ENCODE measurements around the gene PDE10A. TPM values are rescaled to one million over a fixed set of nuclear protein-coding genes. Genes with fewer than 3 reads are reported as not detected.

The PDE10A gene
- total and polyA plus RNA-seq, 9 donors: 5.9 to 344 (median 88.7) TPM

DNA sequence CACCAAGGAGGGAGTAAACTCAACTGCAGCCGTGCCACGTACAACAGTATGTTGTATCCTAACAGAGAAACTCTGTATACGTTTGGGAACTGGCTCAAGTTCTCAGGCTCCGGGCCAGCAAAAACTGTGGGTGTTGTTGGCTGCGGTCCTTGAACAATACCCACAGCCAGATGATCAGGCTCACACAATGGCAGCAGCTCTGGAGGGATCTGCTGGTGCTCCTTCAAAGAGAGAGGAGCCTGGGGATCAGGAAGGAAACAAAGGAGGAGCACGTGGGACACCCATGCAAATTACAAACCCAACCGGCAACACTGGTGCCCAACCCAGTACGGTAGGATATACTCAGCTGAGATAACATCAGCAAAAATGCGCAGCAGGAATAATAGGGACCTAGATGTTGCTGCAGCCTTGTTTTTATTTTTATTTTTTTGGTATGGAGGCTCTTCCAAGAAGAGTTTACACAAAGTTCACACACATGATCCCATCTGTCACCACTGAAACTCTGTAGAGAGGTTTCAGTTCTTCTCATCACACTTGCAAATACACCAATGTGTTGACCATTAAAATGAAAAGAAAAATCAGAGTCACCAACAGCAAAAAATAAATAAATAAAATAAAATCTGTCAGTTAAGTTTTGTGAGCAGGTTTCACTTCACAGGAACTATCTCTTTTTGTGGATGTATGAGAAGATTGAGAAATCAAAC, 41.2 kb upstream of the PDE10A start:
- intact Hi-C loops (cut with DNase I): no loop called here
- 18 to 36% (median 22%) methylated on average over 9 of the region's 9 CpGs for WGBS, 3 donors
- no peak overlapping the region for H3K27ac ChIP-seq
- no peak for DNase-seq
- no peaks in the 10 kb centered on the region for H3K9me3 ChIP-seq
- no peak overlapping the region for H3K4me3 ChIP-seq
- H3K27me3 ChIP-seq: no peaks in the 10 kb centered on the region
- no peak for TF ChIP-seq POLR2A (IDR thresholded peaks at IDR 0.05)
- H3K4me1 ChIP-seq (ENCODE audit: insufficient read depth): peaks cover 2% of the 10 kb centered on the region
- H3K36me3 ChIP-seq: no peaks in the 10 kb centered on the region

DNA sequence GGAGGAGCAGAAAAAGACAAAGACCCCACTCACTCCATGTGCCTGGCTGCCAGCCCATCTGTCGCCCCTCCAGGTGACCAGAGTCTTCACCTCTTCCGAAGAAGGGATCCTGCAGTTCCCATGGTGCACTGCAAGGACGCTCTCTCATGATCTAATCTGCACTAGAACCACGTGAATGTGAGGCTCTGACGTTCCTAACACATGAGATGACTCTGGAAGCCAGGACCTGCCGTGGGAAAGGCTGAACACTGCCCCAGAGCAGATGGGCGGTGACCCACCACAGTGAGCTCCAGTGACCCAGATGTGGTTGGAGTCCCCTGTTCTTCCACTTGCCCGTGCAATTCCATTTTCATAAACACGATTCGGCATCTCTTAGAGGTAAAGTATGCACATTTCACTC, 39.6 kb upstream of the PDE10A start:
- no peak for DNase-seq
- TF ChIP-seq POLR2A (IDR thresholded peaks at IDR 0.05) (no peak), EP300 (IDR thresholded peaks at IDR 0.05) (no peak)
- TF ChIP-seq, protein P1, sequence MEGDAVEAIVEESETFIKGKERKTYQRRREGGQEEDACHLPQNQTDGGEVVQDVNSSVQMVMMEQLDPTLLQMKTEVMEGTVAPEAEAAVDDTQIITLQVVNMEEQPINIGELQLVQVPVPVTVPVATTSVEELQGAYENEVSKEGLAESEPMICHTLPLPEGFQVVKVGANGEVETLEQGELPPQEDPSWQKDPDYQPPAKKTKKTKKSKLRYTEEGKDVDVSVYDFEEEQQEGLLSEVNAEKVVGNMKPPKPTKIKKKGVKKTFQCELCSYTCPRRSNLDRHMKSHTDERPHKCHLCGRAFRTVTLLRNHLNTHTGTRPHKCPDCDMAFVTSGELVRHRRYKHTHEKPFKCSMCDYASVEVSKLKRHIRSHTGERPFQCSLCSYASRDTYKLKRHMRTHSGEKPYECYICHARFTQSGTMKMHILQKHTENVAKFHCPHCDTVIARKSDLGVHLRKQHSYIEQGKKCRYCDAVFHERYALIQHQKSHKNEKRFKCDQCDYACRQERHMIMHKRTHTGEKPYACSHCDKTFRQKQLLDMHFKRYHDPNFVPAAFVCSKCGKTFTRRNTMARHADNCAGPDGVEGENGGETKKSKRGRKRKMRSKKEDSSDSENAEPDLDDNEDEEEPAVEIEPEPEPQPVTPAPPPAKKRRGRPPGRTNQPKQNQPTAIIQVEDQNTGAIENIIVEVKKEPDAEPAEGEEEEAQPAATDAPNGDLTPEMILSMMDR (IDR thresholded peaks at IDR 0.05): no peak
- Histone ChIP-seq H3K4me1 (ENCODE audit: insufficient read depth) (peaks cover 2% of the 10 kb centered on the region), H3K27ac (no peak overlapping the region), H3K4me3 (no peak overlapping the region), H3K36me3 (no peaks in the 10 kb centered on the region), H3K9me3 (no peaks in the 10 kb centered on the region), H3K27me3 (no peaks in the 10 kb centered on the region)
- WGBS, 3 donors: 77 to 80% (median 79%) methylated on average over 10 of the region's 10 CpGs
- intact Hi-C loops (cut with DNase I): no loop called here

DNA sequence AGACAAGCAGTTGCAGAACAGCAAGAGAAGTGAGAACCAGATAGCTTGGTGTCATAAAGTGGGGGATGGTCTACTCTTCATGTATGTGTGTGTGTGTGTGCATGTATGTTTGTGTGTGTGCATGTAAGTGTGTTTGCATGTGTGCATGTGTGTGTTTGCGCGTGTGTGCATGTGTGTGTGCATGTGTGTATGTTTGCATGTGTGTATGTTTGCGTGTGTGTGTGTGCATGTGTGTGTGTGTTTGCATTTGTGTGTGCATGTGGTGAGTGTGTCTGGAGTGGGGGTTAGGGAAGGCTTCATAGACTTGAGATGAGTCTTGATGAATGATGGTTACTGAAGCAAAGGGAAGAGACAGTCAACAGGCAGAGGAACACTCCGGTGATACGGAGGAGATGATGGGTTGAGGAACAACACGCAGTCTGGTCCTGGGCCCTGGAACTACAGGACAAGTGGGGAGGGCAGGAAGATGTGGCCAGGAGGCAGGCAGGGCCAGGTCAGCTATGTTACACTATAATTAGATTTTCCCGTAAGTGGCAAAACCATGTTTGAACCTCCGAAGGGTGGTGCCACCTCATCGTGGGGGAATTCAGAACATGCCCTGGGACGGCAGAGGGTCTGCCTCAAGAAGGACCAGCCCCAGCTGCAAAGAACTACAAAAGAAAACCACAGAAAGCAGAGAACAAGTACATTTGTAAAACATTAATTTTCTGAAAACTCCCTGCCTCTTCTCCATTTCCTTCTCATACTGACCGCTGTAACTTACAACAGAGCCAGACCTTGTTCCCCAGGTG, 38.7 kb upstream of the PDE10A start:
- intact Hi-C loops (cut with DNase I): no loop called here
- WGBS, 3 donors: 89 to 94% (median 94%) methylated on average over 11 of the region's 11 CpGs
- TF ChIP-seq EP300 (IDR thresholded peaks at IDR 0.05) (no peak), POLR2A (IDR thresholded peaks at IDR 0.05) (no peak)
- TF ChIP-seq, protein P1 (IDR thresholded peaks at IDR 0.05): no peak
- H3K9me3 ChIP-seq: no peaks in the 10 kb centered on the region
- DNase-seq: no peak
- no peak overlapping the region for H3K4me3 ChIP-seq
- no peaks in the 10 kb centered on the region for H3K36me3 ChIP-seq
- no peaks in the 10 kb centered on the region for H3K27me3 ChIP-seq
- no peak overlapping the region for H3K27ac ChIP-seq
- H3K4me1 ChIP-seq (ENCODE audit: insufficient read depth): peaks cover 2% of the 10 kb centered on the region

DNA sequence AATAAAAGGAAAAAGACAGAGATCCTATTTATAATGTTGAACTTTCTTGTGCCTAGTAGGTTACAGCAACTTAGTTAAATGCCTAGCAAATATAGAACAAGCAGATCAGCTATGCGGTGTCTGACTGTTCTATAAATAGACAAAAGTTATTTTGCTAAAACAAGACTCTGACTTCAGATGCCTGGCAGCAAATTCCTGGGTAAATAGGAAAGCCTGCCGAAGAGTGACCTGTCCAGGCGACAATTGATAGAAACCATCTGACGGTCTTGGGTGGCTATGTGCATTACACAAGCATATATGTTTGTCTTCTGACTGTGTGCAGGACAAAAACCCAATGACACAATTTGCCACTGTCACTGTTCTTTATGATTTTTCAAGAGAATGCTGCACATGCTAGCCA, 38.0 kb upstream of the PDE10A start:
- intact Hi-C loops (cut with DNase I): no loop called here
- 24 to 48% (median 28%) methylated on average over 4 of the region's 4 CpGs for WGBS, 3 donors
- no peaks in the 10 kb centered on the region for H3K9me3 ChIP-seq

More for the DNA sequence above, 38.0 kb upstream of the PDE10A start:
- H3K27ac ChIP-seq: no peak overlapping the region
- DNase-seq: no peak
- TF ChIP-seq, protein P1 (IDR thresholded peaks at IDR 0.05): no peak
- TF ChIP-seq EP300 (IDR thresholded peaks at IDR 0.05): no peak
- no peak for TF ChIP-seq POLR2A (IDR thresholded peaks at IDR 0.05)
- H3K4me1 ChIP-seq (ENCODE audit: insufficient read depth): peaks cover 2% of the 10 kb centered on the region
- H3K36me3 ChIP-seq: no peaks in the 10 kb centered on the region
- H3K4me3 ChIP-seq: no peak overlapping the region
- no peaks in the 10 kb centered on the region for H3K27me3 ChIP-seq

Data from ovary (tissue), 9 donors.